ENCODE results near the gene TRAPPC6A. TPM values are rescaled to one million over a fixed set of nuclear protein-coding genes. Genes with fewer than 3 reads are reported as not detected.

TRAPPC6A gene
- total and polyA plus RNA-seq, 2 donors (not counting 1 experiment from before 2014, with no cell fraction given), result 40.3 to 79.0 TPM

- POLR2A ChIA-PET, result interaction anchor here (0.6 to 1.5 kb wide), 4 partner anchors 101 to 1395 kb away, joined by 3 to 17 read pairs (median 3); partner anchors contain the start of gene GEMIN7
- peak overlapping the region; percentile 95 for H3K4me3 Mint-ChIP-seq
- ATAC-seq (ENCODE audit: low read depth) (no peak), DNase-seq (no peak)
- peak overlapping the region; percentile 79 to 82 for H3K27ac ChIP-seq (ENCODE audit: low read length in 2 of 2)
- no peak for TF ChIP-seq CTCF (IDR thresholded peaks at IDR 0.05)
- TF ChIP-seq EZH2 (IDR thresholded peaks at IDR 0.05; ENCODE audit: borderline replicate concordance, insufficient read depth, low read depth, low read length, poor library complexity, severe bottlenecking), result no peak
- peak overlapping the region; percentile 93 to 99 (median 95) for H3K4me3 ChIP-seq (ENCODE audit: control extremely low read depth in 1 of 5, extremely low read depth in 1 of 5, insufficient read depth in 1 of 5, low read depth in 2 of 5, low read length in 4 of 5)
- no peaks in the 10 kb centered on the region for H3K9me3 ChIP-seq (ENCODE audit: control extremely low read depth in 1 of 3, control insufficient read depth in 2 of 3, insufficient read depth in 1 of 3, low read length in 2 of 3)
- H3K36me3 ChIP-seq (replicated peaks in 1 of 2; ENCODE audit: control extremely low read depth in 1 of 2, control insufficient read depth in 1 of 2, extremely low read depth in 1 of 2, insufficient read depth in 2 of 2, low read length in 1 of 2), result peaks cover 4% of the 10 kb centered on the region in 2 experiments
- peaks cover 24 to 32% of the 10 kb centered on the region in 2 donors for H3K4me1 ChIP-seq (ENCODE audit: control insufficient read depth in 2 of 2, insufficient read depth in 2 of 2, low read length in 2 of 2)
- H3K9ac ChIP-seq (ENCODE audit: low read length), result peak overlapping the region; percentile 86
- CTCF ChIA-PET, result interaction anchor here (0.8 to 1.8 kb wide), 7 partner anchors 8 to 525 kb away, joined by 3 to 19 read pairs (median 4); partner anchors contain the start of gene PPP1R37
- peaks cover 62% of the 10 kb centered on the region for H3K79me2 ChIP-seq (ENCODE audit: control insufficient read depth, insufficient read depth, low read length)
- H3K9me3 Mint-ChIP-seq (ENCODE audit: insufficient read depth), result no peaks in the 10 kb centered on the region
- peak overlapping the region; percentile 95 for H3K4me2 ChIP-seq (replicated peaks; ENCODE audit: low read depth, low read length, poor library complexity, severe bottlenecking)
- intact Hi-C loops (cut with micrococcal nuclease), result no loop called here
- no peaks in the 10 kb centered on the region for H3K27me3 ChIP-seq (replicated peaks in 1 of 4; ENCODE audit: control extremely low read depth in 1 of 4, control insufficient read depth in 3 of 4, insufficient read depth in 4 of 4, low read length in 3 of 4)
- H3K4me1 Mint-ChIP-seq, result peaks cover 43% of the 10 kb centered on the region
- H4K20me1 ChIP-seq (ENCODE audit: control insufficient read depth, insufficient read depth, low read length, poor library complexity, severe bottlenecking), result peaks cover 39% of the 10 kb centered on the region
- no peaks in the 10 kb centered on the region for H3K27me3 Mint-ChIP-seq
- WGBS (ENCODE audit: insufficient coverage), result 7% methylated on average over 97 of the region's 97 CpGs
- H2AFZ ChIP-seq (ENCODE audit: insufficient read depth, low read depth, low read length, poor library complexity, severe bottlenecking), result peak overlapping the region; percentile 92
- H3K27ac Mint-ChIP-seq, result peak overlapping the region; percentile 96
These were observed 1.2 kb upstream of the TRAPPC6A start for GRCh38 chr19:45179072-45179891.
